ENCODE measurements around the gene HAL. TPM values are rescaled to one million over a fixed set of nuclear protein-coding genes. Genes with fewer than 3 reads are reported as not detected.

Gene HAL
- total and polyA plus RNA-seq, 2 of the 13 experiments (the other 11 are each of a cell fraction or from before 2014, with no cell fraction given): 0.89 to 37.8 TPM

GRCh38 chr12:95976416-95976832 lies 19.7 kb downstream of the HAL start (continued):
- TF ChIP-seq ZNF282 (IDR thresholded peaks at IDR 0.05; ENCODE audit: partially characterized antibody): no peak
- TF ChIP-seq HDAC1 (CRISPR knock-in tag; IDR thresholded peaks at IDR 0.05): peak; percentile 88
- TF ChIP-seq GATAD1 (CRISPR knock-in tag; IDR thresholded peaks at IDR 0.05): 0 out of 2 replicates have a peak, but pooled peaks have one; percentile 14
- peak; percentile 63 for TF ChIP-seq MAX (IDR thresholded peaks at IDR 0.05)
- TF ChIP-seq HOXA3 (CRISPR knock-in tag; IDR thresholded peaks at IDR 0.05): peak; percentile 61; the same call in 1 of the 2 replicates
- no peak for TF ChIP-seq ARNTL (CRISPR knock-in tag; IDR thresholded peaks at IDR 0.05)
- TF ChIP-seq KDM2A (CRISPR knock-in tag; IDR thresholded peaks at IDR 0.05; ENCODE audit: borderline replicate concordance, low read depth): peak; percentile 36; the same call in 1 of the 2 replicates
- TF ChIP-seq ZGPAT (CRISPR knock-in tag; IDR thresholded peaks at IDR 0.05): peak; percentile 61; the same call in 1 of the 2 replicates
- TF ChIP-seq ZNF737 (CRISPR knock-in tag; IDR thresholded peaks at IDR 0.05; ENCODE audit: borderline replicate concordance): no peak
- TF ChIP-seq ISL2 (CRISPR knock-in tag; IDR thresholded peaks at IDR 0.05): peak; percentile 86
- TF ChIP-seq PHF5A (CRISPR knock-in tag; IDR thresholded peaks at IDR 0.05; ENCODE audit: low read depth, unreplicated experiment): peak; percentile 29
- TF ChIP-seq KDM1A (CRISPR knock-in tag; IDR thresholded peaks at IDR 0.05): 0 out of 2 replicates have a peak, but pooled peaks have one; percentile 9
- peak; percentile 32 for TF ChIP-seq ZNF18 (CRISPR knock-in tag; IDR thresholded peaks at IDR 0.05; ENCODE audit: insufficient replicate concordance)
- peak; percentile 64; the same call in 1 of the 2 replicates for TF ChIP-seq IKZF5 (CRISPR knock-in tag; IDR thresholded peaks at IDR 0.05)
- peak; percentile 83 for TF ChIP-seq BCL6 (CRISPR knock-in tag; IDR thresholded peaks at IDR 0.05)
- no peak for TF ChIP-seq NRL (CRISPR knock-in tag; IDR thresholded peaks at IDR 0.05; ENCODE audit: borderline replicate concordance)
- no peak for TF ChIP-seq BCL3 (CRISPR knock-in tag; IDR thresholded peaks at IDR 0.05)
- TF ChIP-seq AGO1 (IDR thresholded peaks at IDR 0.05; ENCODE audit: low read depth, low read length, poor library complexity, severe bottlenecking): no peak
- TF ChIP-seq ZKSCAN5 (CRISPR knock-in tag; IDR thresholded peaks at IDR 0.05): no peak
- no peak for TF ChIP-seq ZBTB3 (CRISPR knock-in tag; IDR thresholded peaks at IDR 0.05; ENCODE audit: borderline replicate concordance, low read depth)
- peak; percentile 66; the same call in 1 of the 2 replicates for TF ChIP-seq REPIN1 (CRISPR knock-in tag; IDR thresholded peaks at IDR 0.05; ENCODE audit: borderline replicate concordance, low read depth)
- TF ChIP-seq ETV6 (CRISPR knock-in tag; conservative IDR thresholded peaks at IDR 0.05): no peak
- TF ChIP-seq FOXO1 (CRISPR knock-in tag; IDR thresholded peaks at IDR 0.05): peak; percentile 81; the same call in 1 of the 2 replicates
- TF ChIP-seq ELF3 (CRISPR knock-in tag; IDR thresholded peaks at IDR 0.05): peak; percentile 74
- TF ChIP-seq HHEX (CRISPR knock-in tag; IDR thresholded peaks at IDR 0.05): no peak
- peak; percentile 41; the same call in 1 of the 2 replicates for TF ChIP-seq SOX13 (IDR thresholded peaks at IDR 0.05)
- TF ChIP-seq SOX13 (CRISPR knock-in tag; conservative IDR thresholded peaks at IDR 0.05 in 1 of 2, IDR thresholded peaks at IDR 0.05 in 1 of 2): peak in 1 of 2 experiments; percentile 76; a peak in 2 of 4 replicates
